Smooth muscle cell (in vitro differentiated cells): ENCODE data around the gene ZNF579. TPM values are rescaled to one million over a fixed set of nuclear protein-coding genes. Genes with fewer than 3 reads are reported as not detected.

Experiments
- DNase-seq: peaks from one replicate; lab custom pipeline; 2025; ENCODE audit not compliant: unreplicated experiment; lab: John Stamatoyannopoulos, UW
- H2AFZ ChIP-seq: fragments of 200-600 bp; sonication (generic); 2 replicates; pipeline ENCODE4 v1.6.0; 2016; ENCODE audit warnings: antibody characterized with exemption, low read depth, mild to moderate bottlenecking
- H3F3A ChIP-seq: fragments of 200-600 bp; sonication (generic); 2 replicates; pipeline ENCODE4 v1.6.0; 2017; ENCODE audit warnings: antibody characterized with exemption, low read depth
- H3K27ac ChIP-seq: fragments of 200-600 bp; sonication (generic); 2 replicates; pipeline ENCODE4 v1.5.1; 2016; ENCODE audit warnings: low read depth, mild to moderate bottlenecking
- H3K27me3 ChIP-seq: fragments of 200-600 bp; sonication (generic); 2 replicates; pipeline ENCODE4 v1.6.1; 2016; ENCODE audit warnings: low read depth, mild to moderate bottlenecking
- H3K36me3 ChIP-seq: fragments of 200-600 bp; sonication (generic); 2 replicates; pipeline ENCODE4 v1.5.1; 2016; ENCODE audit warnings: low read depth
- H3K4me1 ChIP-seq: fragments of 200-600 bp; sonication (generic); 2 replicates; pipeline ENCODE4 v1.5.1; 2016; ENCODE audit warnings: low read depth
- H3K4me2 ChIP-seq: fragments of 200-600 bp; sonication (generic); 2 replicates; pipeline ENCODE4 v1.6.0; 2016; ENCODE audit warnings: mild to moderate bottlenecking
- H3K4me3 ChIP-seq: fragments of 200-600 bp; sonication (generic); 2 replicates; pipeline ENCODE4 v1.5.1; 2016; ENCODE audit warnings: mild to moderate bottlenecking
- H3K79me2 ChIP-seq: fragments of 200-600 bp; sonication (generic); 2 replicates; pipeline ENCODE4 v1.6.0; 2016; ENCODE audit warnings: low read depth, mild to moderate bottlenecking
- H3K9ac ChIP-seq: fragments of 200-600 bp; sonication (generic); 2 replicates; pipeline ENCODE4 v1.6.0; 2016; ENCODE audit warnings: low read depth
- H3K9me3 ChIP-seq: fragments of 200-600 bp; sonication (generic); replicated peaks from 2 replicates; pipeline ENCODE4 v1.5.1; 2016; ENCODE audit warnings: low read depth
- H4K20me1 ChIP-seq: fragments of 200-600 bp; sonication (generic); 2 replicates; pipeline ENCODE4 v1.6.0; 2016; ENCODE audit warnings: low read depth
- CTCF ChIP-seq: fragments of 200-600 bp; sonication (generic); IDR thresholded peaks from 2 replicates; pipeline ENCODE4 v1.5.1; 2017; ENCODE audit warnings: borderline replicate concordance, mild to moderate bottlenecking, antibody characterized with exemption; ENCODE audit not compliant: insufficient read depth, poor library complexity, severe bottlenecking
- WGBS: methylation state at CpG from one replicate; pipeline ENCODE4 v1.1.7; 2016; ENCODE audit warnings: low lambda C conversion rate; 5-methylcytosine and 5-hydroxymethylcytosine counted together
- polyA plus RNA-seq: library from polyadenylated mRNA; unstranded; fragments of >200 nt; fragmentation: Nextera tagmentation; extraction: Ambion mirVana; gene quantifications from 2 replicates; pipeline ENCODE4 v1.2.1, GENCODE V29; 2016
- total RNA-seq: library from RNA; depleted of rRNA; stranded (reverse); fragments of >200 nt; gene quantifications from 2 replicates; pipeline ENCODE4 v1.2.3, GENCODE V29; 2014

ZNF579 gene
- total and polyA plus RNA-seq, 2 experiments from 2014 or later = 4.2 to 15.1 TPM

- no peaks in the 10 kb centered on the region for H3F3A ChIP-seq
- no peaks in the 10 kb centered on the region for H3K9me3 ChIP-seq
- 98% methylated on average over 46 of the region's 98 CpGs for WGBS
- no peaks in the 10 kb centered on the region for H3K36me3 ChIP-seq
- no peak for TF ChIP-seq CTCF
- H3K79me2 ChIP-seq = peaks cover 17% of the 10 kb centered on the region
- no peak overlapping the region for H3K4me2 ChIP-seq
- no peak overlapping the region for H3K9ac ChIP-seq
- DNase-seq = no peak
- H3K4me3 ChIP-seq = no peak overlapping the region
- peaks cover 24% of the 10 kb centered on the region for H4K20me1 ChIP-seq
- no peaks in the 10 kb centered on the region for H3K4me1 ChIP-seq
- H3K27ac ChIP-seq = no peak overlapping the region
- no peaks in the 10 kb centered on the region for H3K27me3 ChIP-seq
- H2AFZ ChIP-seq = no peak overlapping the region
These were observed 34.3 kb upstream of the ZNF579 start for GRCh38 chr19:55614711-55615542.

DNA sequence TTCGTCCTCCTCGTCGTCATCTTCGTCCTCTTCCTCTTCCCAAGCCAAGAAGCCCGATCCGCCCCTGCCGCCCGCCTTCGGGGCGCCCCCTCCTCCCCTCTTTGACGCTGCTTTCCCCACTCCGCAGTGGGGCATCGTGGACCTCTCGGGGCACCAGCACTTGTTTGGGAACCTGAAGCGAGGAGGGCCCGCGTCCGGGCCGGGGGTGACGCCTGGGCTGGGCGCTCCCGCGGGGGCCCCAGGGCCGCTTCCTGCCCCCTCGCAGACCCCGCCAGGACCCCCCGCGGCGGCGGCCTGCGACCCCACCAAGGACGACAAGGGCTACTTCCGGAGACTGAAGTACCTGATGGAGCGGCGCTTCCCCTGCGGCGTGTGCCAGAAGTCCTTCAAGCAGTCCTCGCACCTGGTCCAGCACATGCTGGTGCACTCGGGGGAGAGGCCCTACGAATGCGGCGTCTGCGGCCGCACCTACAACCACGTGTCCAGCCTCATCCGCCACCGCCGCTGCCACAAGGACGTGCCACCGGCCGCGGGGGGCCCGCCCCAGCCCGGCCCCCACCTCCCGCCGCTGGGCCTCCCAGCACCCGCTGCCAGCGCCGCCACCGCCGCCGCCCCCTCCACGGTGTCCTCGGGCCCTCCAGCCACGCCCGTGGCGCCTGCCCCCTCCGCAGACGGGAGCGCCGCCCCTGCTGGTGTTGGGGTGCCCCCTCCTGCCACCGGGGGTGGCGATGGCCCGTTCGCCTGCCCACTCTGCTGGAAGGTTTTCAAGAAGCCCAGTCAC is 33.5 kb upstream of the ZNF579 start:
- no peaks in the 10 kb centered on the region for H3K27me3 ChIP-seq
- no peaks in the 10 kb centered on the region for H3F3A ChIP-seq
- no peak overlapping the region for H3K4me3 ChIP-seq
- no peak overlapping the region for H3K9ac ChIP-seq
- WGBS = 96% methylated on average over 23 of the region's 75 CpGs
- H3K4me2 ChIP-seq = no peak overlapping the region
- no peaks in the 10 kb centered on the region for H3K36me3 ChIP-seq
- no peak overlapping the region for H2AFZ ChIP-seq
- H3K4me1 ChIP-seq = no peaks in the 10 kb centered on the region
- no peak overlapping the region for H3K27ac ChIP-seq
- no peak for TF ChIP-seq CTCF
- peaks cover 25% of the 10 kb centered on the region for H3K79me2 ChIP-seq
- H4K20me1 ChIP-seq = peaks cover 28% of the 10 kb centered on the region
- no peak for DNase-seq
- no peaks in the 10 kb centered on the region for H3K9me3 ChIP-seq

DNA sequence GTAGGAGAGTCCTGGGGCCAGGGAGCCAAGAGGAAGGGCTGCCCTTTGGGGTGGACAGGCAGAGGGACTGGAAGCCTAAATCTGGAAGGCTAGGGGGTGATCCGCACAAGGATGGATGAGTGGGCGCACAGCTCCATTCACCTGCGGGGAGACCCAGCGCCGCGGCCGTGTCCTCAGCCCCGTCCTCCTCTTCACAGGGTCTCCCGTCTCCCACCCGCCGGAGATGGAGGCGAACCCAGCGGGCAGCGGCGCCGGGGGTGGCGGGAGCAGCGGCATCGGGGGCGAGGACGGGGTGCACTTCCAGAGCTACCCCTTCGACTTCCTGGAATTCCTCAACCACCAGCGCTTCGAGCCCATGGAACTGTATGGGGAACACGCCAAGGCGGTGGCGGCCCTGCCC is 32.7 kb upstream of the ZNF579 start:
- no peaks in the 10 kb centered on the region for H3K36me3 ChIP-seq
- no peaks in the 10 kb centered on the region for H3K9me3 ChIP-seq
- no peak for DNase-seq
- H3K4me1 ChIP-seq = no peaks in the 10 kb centered on the region
- no peak overlapping the region for H3K27ac ChIP-seq
- H3K9ac ChIP-seq = no peak overlapping the region
- H3K4me3 ChIP-seq = no peak overlapping the region
- 100% methylated on average over 9 of the region's 27 CpGs for WGBS
- no peaks in the 10 kb centered on the region for H3F3A ChIP-seq
- no peak overlapping the region for H3K4me2 ChIP-seq
- H3K27me3 ChIP-seq = no peaks in the 10 kb centered on the region
- peaks cover 35% of the 10 kb centered on the region for H4K20me1 ChIP-seq
- H2AFZ ChIP-seq = no peak overlapping the region
- peaks cover 30% of the 10 kb centered on the region for H3K79me2 ChIP-seq
- no peak for TF ChIP-seq CTCF
